Loucy (cell line): ENCODE measurements around the gene KATNB1.

Source experiments
- CTCF ChIP-seq: fragments of 200-600 bp; sonication (generic); conservative IDR thresholded peaks from 2 replicates; pipeline ENCODE4 v1.5.1; 2014; ENCODE audit warnings: mild to moderate bottlenecking, antibody characterized with exemption, low read length
- EZH2phosphoT487 ChIP-seq: fragments of 200-600 bp; IDR thresholded peaks from 2 replicates; pipeline ENCODE4 v1.6.1; 2018; ENCODE audit warnings: antibody characterized with exemption, mild to moderate bottlenecking, moderate library complexity, borderline replicate concordance

DNA sequence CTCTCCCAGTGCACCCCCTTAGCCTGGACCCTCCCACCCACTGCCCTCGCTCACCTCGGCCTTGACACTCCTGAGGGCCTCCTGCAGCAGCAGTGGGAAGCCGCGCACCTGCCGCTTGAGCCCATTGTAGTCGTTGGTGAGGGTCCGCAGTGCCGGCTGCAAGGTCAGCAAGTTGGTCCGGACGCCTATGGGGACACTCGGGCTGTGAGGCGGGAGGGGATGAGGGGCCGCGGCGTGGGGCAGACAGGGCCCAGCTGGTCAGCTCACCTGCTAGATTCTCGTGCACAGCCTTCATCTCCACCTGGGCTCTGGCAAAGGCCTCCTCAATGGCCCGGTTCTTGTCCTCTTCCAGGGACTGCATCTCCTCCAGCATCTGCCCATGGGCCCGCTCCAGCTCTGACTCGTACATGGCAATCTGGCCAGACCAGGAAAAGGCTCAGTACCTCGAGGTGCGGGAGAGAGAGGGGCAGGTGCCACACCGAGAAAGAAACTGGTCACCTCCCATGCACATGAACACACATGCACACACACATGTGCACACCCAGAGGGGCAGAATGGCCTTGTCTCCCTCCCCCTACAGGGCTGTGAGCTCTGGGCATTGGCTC lies 34.1 kb downstream of the KATNB1 start:
- no peak for TF ChIP-seq CTCF
- no peak for TF ChIP-seq EZH2phosphoT487
